ENCODE results near the gene ONECUT2. TPM values are rescaled to one million over a fixed set of nuclear protein-coding genes. Genes with fewer than 3 reads are reported as not detected.
"Not testable (repeated sequence)": the region's sequence is repeated elsewhere in the genome, so short reads cannot be mapped to it uniquely, and the experiment has no call there.

ONECUT2 gene
- total RNA-seq, 2 donors from 2014 or later = 0.03 TPM

DNA sequence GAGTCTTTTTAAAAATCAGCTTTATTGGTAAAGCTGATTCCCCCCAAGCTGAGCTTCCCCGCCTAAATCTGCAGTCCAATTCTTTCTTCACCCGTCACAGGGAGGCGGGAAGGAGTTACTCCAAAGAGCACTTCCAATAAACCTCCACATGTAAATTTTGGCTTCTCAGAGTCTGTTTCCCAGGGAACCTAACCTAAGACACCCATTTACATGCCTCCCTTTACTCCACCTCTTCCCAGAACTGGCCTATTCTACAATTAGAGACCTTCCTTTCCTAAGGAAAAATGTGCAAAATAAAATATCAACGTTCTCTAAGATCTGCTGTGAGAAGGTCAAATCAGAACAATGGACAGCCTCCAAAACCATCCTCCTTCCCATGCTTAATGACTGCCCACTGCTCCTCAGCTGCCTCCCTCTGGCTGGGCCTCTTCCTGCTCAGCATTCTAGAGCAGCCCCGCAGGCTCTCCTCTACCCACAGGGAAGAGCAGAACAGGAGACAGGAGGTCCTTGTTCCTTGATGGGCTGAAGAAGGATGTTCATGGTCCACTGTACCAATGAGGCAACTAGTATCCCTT lies 63.6 kb downstream of the ONECUT2 start:
- intact Hi-C loops (cut with DNase I) = no loop called here

GRCh38 chr18:57502624-57503023 lies 67.5 kb downstream of the ONECUT2 start:
- no peak for DNase-seq
- no peak for ATAC-seq
- intact Hi-C loops (cut with DNase I) = no loop called here

More for the DNA sequence above, 63.6 kb downstream of the ONECUT2 start:
- DNase-seq (no peak), ATAC-seq (no peak)

DNA sequence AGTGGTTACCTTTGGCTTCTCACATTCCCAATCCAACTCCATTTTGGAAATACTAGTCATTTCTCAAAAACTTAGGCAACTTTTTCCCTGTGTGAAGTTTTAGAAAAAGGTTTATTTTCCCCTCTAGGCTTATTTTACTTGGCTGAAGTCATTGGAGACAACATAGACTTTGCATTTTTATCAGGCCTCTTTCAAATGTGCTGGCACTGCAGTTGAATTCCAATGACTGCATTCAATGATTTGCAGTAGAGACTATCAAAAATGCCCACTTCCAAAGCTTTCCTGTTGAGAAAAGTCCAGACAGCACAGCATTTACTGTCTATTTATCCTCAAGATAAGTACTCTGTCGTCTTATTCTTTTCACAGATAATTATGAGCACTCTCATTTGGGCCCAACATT lies 70.1 kb downstream of the ONECUT2 start:
- ATAC-seq (no peak), DNase-seq (no peak)
- intact Hi-C loops (cut with DNase I) = no loop called here

- intact Hi-C loops (cut with DNase I) = no loop called here
- no peak for ATAC-seq
- DNase-seq = no peak
These were observed 80.9 kb downstream of the ONECUT2 start for GRCh38 chr18:57516056-57516455.

GRCh38 chr18:57518533-57518932 lies 83.4 kb downstream of the ONECUT2 start:
- intact Hi-C loops (cut with DNase I) = no loop called here
- DNase-seq = no peak
- ATAC-seq = no peak

DNA sequence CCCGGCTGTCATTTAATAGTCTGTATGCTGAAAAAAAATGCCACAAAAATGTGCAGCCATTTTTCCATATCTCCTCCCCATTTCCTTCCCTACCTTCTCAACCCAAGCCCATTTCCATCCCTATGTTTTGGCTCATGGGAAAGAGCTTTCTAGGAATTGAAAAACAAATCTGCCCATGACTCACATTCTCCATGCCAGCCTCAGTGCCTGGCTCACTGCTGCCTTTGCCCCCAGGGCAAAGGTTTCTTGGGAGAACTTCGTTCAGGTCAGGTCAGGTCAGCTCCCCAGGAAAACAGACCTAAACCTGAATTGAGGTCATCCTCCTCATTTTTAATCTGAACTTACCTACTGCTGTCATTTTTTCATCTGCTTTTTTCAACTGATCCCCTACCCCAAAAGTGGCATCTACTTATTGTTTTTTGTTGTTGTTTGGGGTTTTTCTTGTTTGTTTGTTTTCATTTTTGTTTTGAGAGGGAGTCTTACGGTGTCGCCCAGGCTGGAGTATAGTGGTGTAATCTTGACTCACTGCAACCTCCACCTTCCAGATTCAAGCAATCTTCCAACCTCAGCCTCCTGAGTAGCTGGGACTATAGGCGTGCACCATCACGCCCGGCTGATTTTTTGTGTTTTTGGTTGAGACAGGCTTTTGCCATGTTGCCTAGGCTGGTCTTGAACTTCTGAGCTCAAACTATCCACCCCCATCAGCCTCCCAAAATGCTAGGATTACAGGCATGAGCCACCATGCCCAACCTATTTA lies 84.7 kb downstream of the ONECUT2 start:
- DNase-seq = no peak
- no peak for ATAC-seq
- intact Hi-C loops (cut with DNase I) = no loop called here

GRCh38 chr18:57522348-57522747 lies 87.2 kb downstream of the ONECUT2 start:
- intact Hi-C loops (cut with DNase I); ATAC-seq; DNase-seq: not testable (repeated sequence)

- ATAC-seq (peak in 1 of 2 donors; percentile 49), DNase-seq (no peak)
- intact Hi-C loops (cut with DNase I) = no loop called here
These were observed 88.2 kb downstream of the ONECUT2 start for GRCh38 chr18:57523171-57523956.

GRCh38 chr18:57527556-57528229 lies 92.5 kb downstream of the ONECUT2 start:
- ATAC-seq (no peak), DNase-seq (no peak)
- intact Hi-C loops (cut with DNase I) = no loop called here

DNA sequence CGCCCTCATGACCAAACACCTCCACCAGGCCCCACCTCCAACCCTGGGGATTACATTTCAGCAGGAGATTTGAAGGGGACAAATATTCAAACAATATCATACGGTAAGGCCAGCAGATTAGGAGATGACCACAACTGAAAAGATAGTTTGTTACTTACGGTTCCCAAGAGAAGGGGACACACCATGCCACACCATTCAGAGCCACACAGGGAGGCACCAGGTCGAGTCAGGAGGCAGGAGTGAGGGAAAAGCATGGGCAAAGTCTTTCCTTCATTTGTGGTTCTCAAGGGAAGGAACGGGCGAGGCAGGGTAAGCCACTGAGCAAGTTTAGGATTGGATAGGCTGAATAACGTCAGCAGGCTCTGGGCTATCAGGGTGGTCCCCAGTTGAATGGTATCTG lies 94.0 kb downstream of the ONECUT2 start:
- DNase-seq (no peak), ATAC-seq (no peak)
- intact Hi-C loops (cut with DNase I) = no loop called here

DNA sequence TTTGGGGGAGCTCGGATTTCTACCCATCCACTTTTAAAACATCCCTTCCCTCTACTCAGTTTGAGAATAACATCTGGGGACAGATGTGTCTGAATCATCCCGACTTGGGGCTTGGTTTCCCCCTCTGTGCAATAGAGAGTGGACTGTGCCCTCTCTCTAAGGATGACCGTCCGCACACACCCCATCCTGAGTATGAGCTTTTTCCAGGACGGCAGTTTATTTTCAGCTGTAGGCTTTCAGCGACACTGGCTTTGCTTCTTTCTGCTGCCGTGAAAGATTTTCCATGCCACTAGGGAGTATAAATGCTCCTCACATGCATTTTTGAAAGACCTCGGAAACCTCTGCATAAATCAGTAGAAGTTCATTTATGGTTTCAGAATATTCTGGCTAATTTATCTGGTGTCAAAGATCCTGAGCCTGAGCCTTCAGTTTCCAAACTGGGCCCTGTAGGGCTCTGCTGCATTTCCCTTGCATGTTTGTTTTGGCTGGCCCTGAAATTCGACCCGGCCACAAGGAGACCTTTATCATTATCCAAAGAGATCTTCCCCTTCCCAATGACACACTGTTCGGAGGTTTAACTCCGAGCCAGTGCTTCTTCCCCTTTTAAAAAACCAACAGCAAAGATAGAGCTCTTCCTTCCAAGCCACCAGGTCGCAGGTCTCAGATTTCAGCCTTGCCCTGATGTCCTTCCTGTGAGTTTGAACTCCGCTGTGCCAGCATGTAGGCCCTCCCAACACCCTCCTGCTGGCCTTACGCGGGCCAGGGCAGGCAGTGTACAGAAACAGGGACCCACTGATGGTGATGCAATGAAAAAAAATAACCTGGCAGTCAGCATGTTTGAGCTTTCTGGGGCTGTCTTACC lies 98.1 kb downstream of the ONECUT2 start:
- ATAC-seq (peak; percentile 32 to 44), DNase-seq (no peak)
- intact Hi-C loops (cut with DNase I) = no loop called here

- ATAC-seq (no peak), DNase-seq (no peak)
- intact Hi-C loops (cut with DNase I) = no loop called here
These were observed 98.8 kb downstream of the ONECUT2 start for GRCh38 chr18:57533868-57534510.

DNA sequence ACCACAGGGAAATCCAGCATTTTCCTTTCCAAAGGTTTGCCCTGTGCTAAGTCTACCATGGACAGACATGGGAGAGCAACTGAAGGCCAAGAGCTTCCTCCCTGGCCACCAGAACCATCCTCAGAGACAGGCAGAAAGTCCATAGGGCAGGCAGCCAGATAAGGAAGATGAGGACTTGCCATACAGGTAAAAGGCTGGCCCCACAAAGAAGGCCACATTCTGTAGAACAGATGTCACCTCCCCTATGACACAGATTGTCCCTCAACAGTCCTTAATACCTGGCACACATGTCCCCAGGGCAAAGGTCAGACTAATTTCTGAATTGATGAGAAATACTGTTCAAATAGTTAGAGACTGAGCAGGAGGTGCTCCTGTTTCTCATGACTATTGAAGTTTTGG lies 99.3 kb downstream of the ONECUT2 start:
- intact Hi-C loops (cut with DNase I) = no loop called here
- ATAC-seq (no peak), DNase-seq (no peak)

- ATAC-seq (no peak), DNase-seq (no peak)
- intact Hi-C loops (cut with DNase I) = no loop called here
These were observed 103.4 kb downstream of the ONECUT2 start for GRCh38 chr18:57538614-57539013.

DNA sequence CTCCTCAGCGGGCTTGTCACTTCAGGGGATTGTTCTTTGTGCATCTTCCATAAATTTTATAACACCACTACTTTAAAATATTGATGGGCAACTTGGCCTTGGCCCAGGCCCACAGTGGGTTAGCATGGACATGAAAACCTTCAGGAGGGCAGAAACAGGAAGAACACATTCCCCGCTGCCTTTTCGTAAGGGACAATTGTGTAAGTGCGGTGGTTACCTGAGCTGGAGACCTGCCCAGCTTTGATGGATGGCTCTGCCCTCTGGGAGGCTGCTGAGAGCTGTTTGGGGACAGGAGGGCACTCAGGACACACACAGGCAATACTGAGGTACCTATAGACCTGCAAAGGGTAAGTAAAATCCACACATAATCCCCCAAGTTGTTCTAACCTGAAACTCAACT lies 104.5 kb downstream of the ONECUT2 start:
- intact Hi-C loops (cut with DNase I) = no loop called here
- ATAC-seq = no peak

More for the DNA sequence above, 104.5 kb downstream of the ONECUT2 start:
- no peak for DNase-seq

All from left cardiac atrium (tissue), 4 donors.